ENCODE measurements around the gene TRPT1.
A peak's percentile ranks its signal among the peaks of the same experiment; 100 is the strongest.

TRPT1 gene

DNA sequence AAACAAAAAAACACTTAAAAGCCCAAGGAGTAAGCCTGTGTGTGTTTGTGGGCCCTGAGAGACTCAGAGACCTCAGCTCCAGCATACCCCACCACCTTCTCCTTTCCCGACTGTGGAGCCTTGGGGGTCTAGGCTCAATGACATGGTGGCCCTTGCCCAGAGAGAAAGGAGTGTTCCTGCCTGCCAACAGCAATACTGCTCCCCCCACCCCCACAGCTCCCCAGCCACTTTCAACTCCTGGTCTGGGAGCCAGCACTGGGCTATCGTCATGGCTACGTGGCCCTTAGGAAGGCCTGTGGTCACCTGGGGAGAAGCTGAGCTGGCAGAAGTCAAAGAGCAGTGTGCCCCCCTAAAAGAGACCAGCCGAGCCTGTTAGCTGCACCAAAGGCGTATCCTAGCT lies 18.1 kb upstream of the TRPT1 start:
- DNase-seq = no peak

DNA sequence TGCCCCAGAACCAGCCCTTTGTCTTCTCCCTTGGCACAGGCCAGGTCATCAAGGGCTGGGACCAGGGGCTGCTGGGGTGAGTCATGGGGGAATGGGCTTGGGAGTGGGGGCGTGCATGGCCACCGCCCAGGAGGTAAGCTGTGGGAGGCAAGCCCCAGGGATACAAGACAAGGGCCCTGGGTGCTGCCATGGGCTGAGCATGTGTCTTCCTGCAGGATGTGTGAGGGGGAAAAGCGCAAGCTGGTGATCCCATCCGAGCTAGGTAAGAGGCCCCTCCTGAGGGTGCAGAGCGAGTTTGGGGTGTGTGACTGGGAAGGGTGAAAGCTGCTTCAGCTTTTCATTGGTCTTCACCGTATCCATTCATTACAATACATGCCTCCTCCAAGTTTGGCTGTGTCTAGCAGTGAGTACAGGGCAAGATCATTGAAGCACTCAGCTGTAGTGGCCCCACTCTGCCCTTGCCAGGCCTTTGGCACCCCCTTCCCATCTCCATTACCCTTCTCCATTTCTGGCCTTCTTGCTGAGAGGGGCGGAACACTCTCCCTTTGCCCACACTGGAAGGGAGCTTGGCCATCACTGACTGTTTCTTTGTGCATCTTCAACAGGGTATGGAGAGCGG lies 17.4 kb upstream of the TRPT1 start:
- DNase-seq = no peak

DNA sequence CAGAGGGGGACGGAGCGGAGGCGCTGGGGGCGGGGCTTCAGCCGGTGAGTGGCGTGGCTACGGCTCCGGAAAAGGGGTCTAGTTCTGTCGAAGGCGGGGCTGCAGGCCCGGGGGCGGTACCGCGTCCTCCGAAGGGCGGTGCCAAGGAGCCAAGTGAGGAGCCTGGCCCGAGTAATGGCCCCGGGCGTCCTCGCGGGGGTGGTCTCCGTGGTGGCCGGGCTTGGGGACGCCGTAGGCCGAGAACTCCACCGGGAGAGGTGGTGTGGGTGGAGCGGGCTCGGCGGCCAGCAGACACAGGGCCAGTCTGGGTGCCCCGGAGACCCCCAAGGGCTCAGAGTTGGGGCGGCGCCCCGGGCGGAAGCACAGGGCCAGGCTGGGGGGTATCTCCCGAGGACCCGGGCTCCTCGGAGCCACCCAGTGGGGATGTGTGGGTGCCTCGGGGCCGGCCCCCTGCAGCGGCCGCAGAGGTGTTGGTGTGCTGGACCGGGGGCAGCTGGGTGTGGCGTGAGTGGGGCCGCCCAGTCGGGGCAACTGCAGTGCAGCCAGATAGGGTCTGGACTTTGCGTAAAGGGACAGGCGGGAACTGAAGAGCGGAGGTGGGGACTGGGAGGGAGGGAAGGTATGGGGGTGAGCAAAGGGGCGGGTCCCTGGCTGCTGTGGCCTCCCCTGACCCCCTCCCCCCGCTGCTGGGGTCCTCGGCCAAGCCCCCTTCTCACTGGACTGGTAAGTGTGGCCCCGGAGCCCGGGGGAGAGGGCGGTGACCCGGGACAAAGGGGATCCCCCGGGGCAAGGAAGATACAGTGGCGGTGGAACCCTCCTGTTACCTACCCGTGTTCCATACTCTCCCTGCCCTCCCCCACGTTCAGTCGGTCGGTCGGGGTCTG lies 15.7 kb upstream of the TRPT1 start:
- no peak for DNase-seq

DNA sequence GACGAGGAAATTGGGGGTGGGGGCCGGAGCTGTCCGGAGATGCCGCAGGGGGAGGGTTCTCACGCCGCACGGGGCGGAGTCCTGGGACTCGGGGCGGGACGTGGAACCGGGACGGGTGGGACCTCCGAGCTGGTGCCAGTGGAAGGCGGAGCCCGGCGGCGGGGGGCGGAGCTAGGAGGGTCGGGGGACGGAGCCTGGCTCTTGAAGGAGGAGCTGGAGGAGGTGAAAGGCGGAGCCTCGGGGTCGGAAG lies 15.2 kb upstream of the TRPT1 start:
- DNase-seq = peak; percentile 95

- peak; percentile 93 for DNase-seq
Observed at GRCh38 chr11:64240435-64241240, 14.7 kb upstream of the TRPT1 start, which contains the start of gene FKBP2. Gene FKBP2 (plus strand): TSS chr11:64241095. CDS start chr11:64242388, 1,293 bp downstream.

GRCh38 chr11:64239662-64240434 lies 13.9 kb upstream of the TRPT1 start:
- DNase-seq = no peak

- no peak for DNase-seq
Observed at GRCh38 chr11:64238999-64239398, 13.0 kb upstream of the TRPT1 start.

DNA sequence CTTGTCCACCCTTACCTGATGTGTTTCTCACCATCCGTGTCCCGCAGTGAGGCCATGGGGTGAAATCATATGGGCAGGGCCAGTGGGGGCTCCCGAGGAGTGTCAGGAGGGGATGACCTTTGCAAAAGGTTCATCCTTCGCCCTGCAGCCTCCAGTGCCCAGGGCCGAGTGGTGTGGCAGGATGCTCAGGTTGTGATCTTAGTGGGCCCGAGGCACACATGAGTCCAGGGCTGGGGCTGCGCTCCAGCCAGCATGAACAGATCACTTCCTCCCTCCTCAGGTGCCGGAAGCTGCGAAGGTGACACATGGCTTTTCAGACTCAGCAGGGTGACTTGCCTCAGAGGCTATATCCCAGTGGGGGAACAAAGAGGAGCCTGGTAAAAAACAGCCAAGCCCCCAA lies 12.1 kb upstream of the TRPT1 start:
- DNase-seq = no peak

DNA sequence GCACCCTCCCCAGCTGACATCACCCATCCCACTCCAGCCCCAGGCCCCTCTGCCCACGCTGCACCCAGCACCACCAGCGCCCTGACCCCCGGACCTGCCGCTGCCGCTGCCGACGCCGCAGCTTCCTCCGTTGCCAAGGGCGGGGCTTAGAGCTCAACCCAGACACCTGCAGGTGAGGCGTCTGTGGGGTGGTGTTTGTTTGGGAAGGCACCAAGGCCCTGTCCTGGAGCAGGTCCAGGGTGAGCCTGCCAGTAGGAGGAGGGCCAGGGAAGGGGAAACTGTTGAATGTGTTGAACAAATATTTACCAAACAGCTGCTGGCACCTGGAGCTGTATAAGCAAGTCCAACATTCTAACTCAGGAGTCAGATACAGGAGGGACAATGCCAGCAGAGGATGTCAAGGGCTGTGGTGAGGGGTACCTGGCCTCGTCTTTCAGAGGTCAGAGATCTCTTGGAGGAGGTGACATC lies 11.5 kb upstream of the TRPT1 start:
- peak; percentile 96 for DNase-seq

DNA sequence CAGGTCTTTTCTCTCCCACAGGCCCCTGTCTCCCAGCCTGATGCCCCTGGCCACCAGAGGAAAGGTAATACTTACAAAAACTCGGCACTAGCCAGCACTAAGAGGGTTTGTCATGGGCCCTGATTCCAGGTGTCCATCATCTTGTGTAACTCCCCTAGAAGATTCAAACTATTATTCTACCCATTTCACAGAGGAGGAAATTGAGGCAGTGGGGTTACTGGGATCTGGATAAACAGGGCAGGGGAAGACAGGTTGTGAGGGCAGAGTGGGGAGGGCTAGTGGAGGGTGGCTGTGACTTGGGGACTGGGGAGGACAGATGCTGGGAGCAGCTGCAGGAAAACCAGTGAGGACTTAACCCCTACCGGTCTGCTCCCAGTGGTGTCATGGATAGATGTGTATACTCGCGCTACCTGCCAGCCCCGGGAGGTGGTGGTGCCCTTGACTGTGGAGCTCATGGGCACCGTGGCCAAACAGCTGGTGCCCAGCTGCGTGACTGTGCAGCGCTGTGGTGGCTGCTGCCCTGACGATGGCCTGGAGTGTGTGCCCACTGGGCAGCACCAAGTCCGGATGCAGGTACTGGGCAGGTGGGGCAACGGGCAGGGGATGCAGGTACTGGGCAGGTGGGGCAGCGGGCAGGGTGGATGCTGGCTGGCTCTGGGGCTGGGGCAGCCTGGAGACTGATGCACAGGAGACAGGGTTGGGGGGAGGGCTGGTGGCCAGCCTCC lies 9.6 kb upstream of the TRPT1 start:
- no peak for DNase-seq

- peak; percentile 40 for DNase-seq
Observed at GRCh38 chr11:64234647-64235379, 8.8 kb upstream of the TRPT1 start.

GRCh38 chr11:64233913-64234586 lies 8.1 kb upstream of the TRPT1 start, which contains the start of gene VEGFB:
Gene VEGFB (plus strand): TSS chr11:64234584. CDS start chr11:64234834, 250 bp downstream.
- DNase-seq = peak; percentile 56

- no peak for DNase-seq
Observed at GRCh38 chr11:64232967-64233315, 7.0 kb upstream of the TRPT1 start.

DNA sequence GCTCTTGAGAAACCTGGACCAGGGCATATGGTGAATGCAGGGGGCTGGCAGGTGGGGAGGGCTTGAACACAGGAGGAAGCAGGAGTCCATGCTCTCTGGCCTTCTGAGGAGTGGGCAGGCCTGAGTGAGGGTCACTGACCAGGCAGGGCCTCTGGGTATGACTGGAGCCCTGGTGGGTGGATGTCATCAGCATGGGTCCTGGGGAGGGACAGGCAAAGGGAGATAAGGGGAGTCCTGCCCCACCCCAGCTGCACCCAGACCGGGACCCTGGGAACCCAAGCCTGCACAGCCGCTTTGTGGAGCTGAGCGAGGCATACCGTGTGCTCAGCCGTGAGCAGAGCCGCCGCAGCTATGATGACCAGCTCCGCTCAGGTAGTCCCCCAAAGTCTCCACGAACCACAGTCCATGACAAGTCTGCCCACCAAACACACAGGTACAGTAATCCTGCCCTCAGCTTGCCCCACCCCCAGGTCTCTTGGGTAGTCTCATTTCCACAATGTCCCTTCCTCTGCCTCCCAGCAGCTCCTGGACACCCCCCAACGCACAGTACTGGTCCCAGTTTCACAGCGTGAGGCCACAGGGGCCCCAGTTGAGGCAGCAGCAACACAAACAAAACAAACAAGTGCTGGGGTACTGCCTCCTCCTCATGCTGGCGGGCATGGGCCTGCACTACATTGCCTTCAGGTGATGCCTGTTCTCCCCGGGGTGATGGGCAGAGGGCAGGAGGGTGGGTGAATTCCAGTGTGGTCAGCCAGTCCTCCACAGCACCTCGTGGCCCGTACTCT lies 6.4 kb upstream of the TRPT1 start:
- DNase-seq = no peak

DNA sequence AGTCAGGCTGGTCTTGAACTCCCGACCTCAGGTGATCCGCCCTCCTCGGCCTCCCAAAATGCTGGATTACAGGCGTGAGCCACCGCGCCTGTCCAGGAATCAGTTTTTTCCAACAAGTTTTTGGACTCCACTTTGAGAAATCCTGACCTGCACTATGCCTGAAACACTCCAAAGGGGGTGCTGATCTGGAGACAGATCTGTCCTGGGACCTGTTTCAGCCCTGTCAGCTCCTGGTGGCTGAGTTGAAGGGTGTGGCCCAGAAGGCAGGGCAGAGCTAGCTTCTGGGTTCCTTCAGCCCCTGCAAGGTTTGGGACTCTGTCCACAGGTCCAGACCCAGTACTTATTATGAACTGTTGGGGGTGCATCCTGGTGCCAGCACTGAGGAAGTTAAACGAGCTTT lies 5.6 kb upstream of the TRPT1 start:
- no peak for DNase-seq

- no peak for DNase-seq
Observed at GRCh38 chr11:64230985-64231365, 5.0 kb upstream of the TRPT1 start.

GRCh38 chr11:64230171-64230984 lies 4.4 kb upstream of the TRPT1 start, which contains the start of gene DNAJC4:
Gene DNAJC4 (plus strand): TSS chr11:64230548. CDS start chr11:64230855, 307 bp downstream.
- DNase-seq = peak; percentile 95

DNA sequence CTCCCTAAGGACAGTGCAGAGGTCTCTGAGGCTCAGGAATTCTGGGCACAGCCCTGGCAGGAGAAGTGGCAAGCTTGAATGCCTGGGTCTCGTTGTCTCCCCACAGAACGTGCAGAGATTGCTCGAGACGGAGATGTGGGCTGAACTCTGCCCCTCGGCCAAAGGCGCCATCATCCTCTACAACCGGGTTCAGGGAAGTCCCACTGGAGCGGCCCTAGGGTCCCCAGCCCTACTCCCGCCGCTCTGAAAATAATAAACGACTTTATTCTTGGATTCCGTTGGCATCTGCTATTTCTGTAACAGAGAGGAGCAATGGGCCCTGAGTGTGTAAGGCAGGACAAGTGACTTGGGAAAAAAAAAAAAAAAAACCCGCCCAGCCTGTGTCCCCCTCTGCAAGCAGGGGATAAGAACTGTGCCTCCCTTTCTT lies 3.8 kb upstream of the TRPT1 start:
- no peak for DNase-seq

All from NCI-H1105 treated with DMSO at 0.1 percent for 48 hours (cell line).